GM21528 (cell line): ENCODE measurements around the gene OPHN1.
"Not testable (repeated sequence)": the region's sequence is repeated elsewhere in the genome, so short reads cannot be mapped to it uniquely, and the experiment has no call there.

Source experiments
- ATAC-seq: cut with Tn5 transposase; IDR thresholded peaks from one replicate; pipeline ENCODE4 v1.9.1; 2021; ENCODE audit warnings: mild to moderate bottlenecking, moderate library complexity; ENCODE audit not compliant: unreplicated experiment, low FRiP score

OPHN1 gene

GRCh38 chrX:68087526-68087925 lies 345.8 kb downstream of the OPHN1 start:
- ATAC-seq, result no peak

GRCh38 chrX:68086709-68087108 lies 346.6 kb downstream of the OPHN1 start:
- no peak for ATAC-seq

DNA sequence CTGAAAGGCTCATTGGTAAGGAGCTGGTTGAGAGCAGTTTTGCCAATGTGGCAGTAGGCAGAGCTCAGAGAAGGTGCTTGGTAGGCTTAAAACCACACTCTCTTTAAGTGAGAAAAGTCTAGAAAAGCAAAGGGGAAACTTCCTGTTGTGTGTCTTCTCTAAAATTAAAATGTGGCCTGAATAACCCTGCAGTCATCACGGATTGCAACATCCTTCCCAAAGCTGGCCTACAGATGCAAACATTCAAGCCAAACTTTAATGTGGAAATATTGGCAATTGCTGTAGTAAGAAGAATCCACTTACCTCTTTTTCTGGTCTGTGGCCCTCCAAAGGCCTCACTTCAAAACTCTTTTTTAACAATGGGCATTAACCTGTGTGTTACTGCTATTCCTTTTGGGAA lies 348.5 kb downstream of the OPHN1 start:
- ATAC-seq, result no peak

GRCh38 chrX:68083510-68083909 lies 349.8 kb downstream of the OPHN1 start:
- no peak for ATAC-seq

GRCh38 chrX:68079961-68080360 lies 353.3 kb downstream of the OPHN1 start:
- no peak for ATAC-seq

DNA sequence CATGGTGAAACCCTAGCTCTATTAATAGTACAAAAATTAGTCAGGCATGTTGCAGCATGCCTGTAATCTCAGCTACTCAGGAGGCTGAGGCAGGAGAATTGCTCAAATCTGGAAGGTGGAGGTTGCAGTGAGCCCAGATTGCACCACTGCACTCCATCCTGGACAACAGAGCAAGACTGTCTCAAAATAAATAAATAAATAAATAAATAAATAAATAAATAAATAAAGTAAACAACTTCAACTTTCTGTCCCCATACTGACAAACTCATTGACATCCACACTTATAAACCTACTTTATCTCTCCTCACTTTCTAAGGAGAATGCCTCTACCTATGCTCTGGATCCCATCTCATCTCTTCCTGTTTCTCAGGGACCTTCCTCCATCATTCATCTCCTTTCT lies 354.5 kb downstream of the OPHN1 start:
- ATAC-seq, result not testable (repeated sequence)

- ATAC-seq, result no peak
Measured at GRCh38 chrX:68077378-68077777, 355.9 kb downstream of the OPHN1 start.

DNA sequence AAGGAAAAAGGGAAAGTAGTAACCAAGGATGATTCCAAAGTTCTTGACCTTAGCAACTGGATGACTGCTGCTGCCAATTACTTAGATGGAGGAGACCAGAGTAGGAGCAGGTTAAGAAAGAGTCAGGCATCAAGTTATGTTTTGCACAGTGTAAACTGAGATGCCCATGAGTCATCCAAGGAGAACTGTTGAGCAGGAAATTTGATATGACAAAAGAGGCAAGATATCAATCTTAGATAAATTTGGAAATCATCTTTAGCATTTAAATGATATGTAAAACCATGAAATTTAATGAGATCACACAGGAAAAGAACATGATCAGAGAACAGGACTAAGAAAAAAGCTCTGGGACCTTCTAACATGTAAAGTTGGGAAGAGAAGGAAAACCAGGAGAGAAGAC lies 361.3 kb downstream of the OPHN1 start:
- no peak for ATAC-seq

DNA sequence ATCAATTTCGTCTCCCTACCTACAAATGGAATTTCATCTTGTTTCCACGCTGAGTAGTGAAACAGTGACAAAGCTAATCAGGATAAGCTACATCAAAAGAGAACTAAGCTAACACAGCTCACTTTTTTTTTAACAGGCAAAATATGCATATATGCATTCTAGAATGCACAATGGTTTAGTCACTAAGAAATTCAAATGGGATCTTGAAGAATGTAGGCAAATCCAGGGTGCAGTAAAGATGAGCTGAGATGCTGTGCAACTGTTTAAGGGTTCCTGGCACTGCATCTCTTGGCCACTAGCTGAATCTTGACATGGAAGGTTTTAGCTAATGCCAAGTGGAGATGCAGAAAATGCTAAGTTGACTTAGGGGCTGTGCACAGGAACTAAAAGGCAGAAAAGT lies 363.2 kb downstream of the OPHN1 start:
- not testable (repeated sequence) for ATAC-seq

GRCh38 chrX:68061206-68061535 lies 372.1 kb downstream of the OPHN1 start:
- ATAC-seq, result no peak

DNA sequence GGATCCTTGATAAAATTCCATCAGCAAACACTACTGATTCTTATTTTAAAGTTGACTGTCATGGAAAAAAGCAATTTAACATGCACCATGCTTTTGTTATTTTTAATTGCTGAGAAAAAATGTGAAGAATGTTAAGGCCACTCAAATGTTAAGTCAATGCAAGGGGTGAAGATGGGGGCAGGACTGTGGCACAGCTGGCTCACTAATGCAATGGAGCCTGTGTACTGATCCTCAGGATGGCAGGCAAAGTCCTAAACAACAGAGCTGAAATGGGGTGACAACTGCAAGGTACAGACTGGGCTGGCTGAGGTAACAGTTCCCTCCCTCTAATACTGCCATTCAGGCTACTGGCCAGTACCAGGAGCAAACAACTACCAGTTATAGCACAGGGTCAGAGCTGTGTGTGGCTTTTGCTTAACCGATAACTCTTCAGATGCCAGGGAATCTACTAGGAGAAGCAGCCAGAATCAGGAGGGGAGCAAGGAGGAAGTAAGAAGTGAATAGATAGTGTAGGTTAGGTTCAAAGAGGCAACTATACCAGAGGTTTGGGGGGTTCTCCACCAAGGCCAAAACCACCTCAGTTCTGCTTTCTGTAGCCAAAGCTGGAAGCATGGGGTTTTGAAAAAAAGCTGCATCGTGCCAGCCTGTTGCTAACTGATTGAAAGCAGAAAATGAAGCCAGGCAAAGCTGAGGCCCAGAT lies 372.6 kb downstream of the OPHN1 start:
- no peak for ATAC-seq

DNA sequence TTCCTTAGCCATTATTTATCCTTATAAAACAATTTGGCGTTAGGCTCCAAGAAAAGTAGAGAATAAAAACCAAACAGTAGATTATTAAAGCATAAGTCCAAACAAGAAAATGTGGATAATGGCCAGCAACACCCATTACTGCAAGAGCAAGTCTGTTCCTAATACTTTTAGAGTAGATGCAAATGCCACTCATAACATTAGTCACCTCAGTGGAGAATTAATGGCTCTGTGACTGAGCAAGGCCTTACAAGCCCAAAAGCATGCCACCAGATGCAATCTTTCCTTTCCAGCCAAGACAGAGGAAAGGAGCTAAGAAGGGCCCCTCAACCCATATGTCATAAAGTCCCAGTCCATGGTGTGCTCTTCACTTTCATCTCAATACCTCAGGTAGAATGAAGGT lies 373.8 kb downstream of the OPHN1 start:
- ATAC-seq, result no peak

- ATAC-seq, result no peak
Measured at GRCh38 chrX:68049466-68049865, 383.8 kb downstream of the OPHN1 start.

- no peak for ATAC-seq
Measured at GRCh38 chrX:68048774-68049173, 384.5 kb downstream of the OPHN1 start.

GRCh38 chrX:68045008-68045577 lies 388.2 kb downstream of the OPHN1 start:
- no peak for ATAC-seq

- ATAC-seq, result no peak
Measured at GRCh38 chrX:68043713-68044438, 389.4 kb downstream of the OPHN1 start.

GRCh38 chrX:68041110-68041509 lies 392.2 kb downstream of the OPHN1 start:
- no peak for ATAC-seq

DNA sequence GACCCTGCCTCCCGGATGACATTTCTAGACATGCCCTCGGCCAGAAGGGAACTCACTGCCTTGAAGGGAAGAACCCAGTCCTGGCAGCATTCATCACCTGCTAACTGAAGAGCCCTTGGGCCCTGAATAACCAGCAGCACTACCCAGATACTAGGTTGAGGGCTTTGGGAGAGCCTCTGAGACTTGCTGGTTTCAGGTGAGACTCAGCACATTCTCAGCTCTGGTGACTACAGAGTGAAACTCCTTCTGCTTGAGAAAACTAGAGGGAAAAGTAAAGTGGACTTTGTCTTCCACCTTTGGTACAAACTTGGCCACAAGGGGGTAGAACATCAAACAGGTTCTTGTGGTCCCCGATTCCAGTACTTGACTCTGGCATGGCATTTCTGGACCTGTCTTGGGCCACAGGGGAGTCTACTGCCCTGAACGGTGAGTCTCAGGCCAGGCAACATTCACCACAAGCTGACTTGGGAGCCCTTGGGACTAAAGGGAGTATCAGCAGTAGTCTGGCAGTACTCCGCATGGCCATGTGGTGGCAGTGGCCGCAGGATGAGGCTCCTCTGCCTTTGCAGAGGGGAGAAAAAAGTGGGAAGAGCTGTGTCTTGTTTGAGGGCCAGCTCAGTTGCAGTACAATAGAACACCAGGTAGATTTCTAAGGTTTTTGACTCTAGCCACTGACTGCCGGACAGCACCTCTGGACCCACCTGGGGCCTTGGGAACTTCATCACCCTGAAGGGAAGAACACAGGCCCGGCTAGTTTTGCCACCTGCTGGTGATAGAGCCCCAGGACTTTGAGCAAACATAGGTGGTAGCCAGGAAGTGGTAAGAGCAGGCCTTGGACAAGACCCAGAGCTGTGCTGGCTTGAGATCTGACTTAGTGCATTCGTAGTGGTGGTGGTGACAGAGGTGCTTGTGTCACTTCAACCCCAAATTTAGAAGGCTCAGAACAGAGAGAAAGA lies 414.8 kb downstream of the OPHN1 start:
- no peak for ATAC-seq

- ATAC-seq, result no peak
Measured at GRCh38 chrX:67998540-67998939, 434.8 kb downstream of the OPHN1 start.
